Hepatocyte (in vitro differentiated cells): ENCODE measurements around the gene MRPL38.

Experiments used
- EZH2 ChIP-seq: fragments of 200-600 bp; sonication (generic); IDR thresholded peaks from 2 replicates; pipeline ENCODE4 v1.6.1; 2016; ENCODE audit warnings: antibody characterized with exemption, mild to moderate bottlenecking, borderline replicate concordance
- TF ChIP-seq, protein P1 (sequence below): fragments of 200-600 bp; sonication (generic); IDR thresholded peaks from 2 replicates; pipeline ENCODE4 v1.5.1; 2016; ENCODE audit warnings: antibody characterized with exemption, mild to moderate bottlenecking; ENCODE audit not compliant: poor library complexity

- TF ChIP-seq, protein P1, sequence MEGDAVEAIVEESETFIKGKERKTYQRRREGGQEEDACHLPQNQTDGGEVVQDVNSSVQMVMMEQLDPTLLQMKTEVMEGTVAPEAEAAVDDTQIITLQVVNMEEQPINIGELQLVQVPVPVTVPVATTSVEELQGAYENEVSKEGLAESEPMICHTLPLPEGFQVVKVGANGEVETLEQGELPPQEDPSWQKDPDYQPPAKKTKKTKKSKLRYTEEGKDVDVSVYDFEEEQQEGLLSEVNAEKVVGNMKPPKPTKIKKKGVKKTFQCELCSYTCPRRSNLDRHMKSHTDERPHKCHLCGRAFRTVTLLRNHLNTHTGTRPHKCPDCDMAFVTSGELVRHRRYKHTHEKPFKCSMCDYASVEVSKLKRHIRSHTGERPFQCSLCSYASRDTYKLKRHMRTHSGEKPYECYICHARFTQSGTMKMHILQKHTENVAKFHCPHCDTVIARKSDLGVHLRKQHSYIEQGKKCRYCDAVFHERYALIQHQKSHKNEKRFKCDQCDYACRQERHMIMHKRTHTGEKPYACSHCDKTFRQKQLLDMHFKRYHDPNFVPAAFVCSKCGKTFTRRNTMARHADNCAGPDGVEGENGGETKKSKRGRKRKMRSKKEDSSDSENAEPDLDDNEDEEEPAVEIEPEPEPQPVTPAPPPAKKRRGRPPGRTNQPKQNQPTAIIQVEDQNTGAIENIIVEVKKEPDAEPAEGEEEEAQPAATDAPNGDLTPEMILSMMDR, result no peak
- TF ChIP-seq EZH2, result no peak
Observed at GRCh38 chr17:75898791-75899190, 5.9 kb downstream of the MRPL38 start.
